Peyer's patch (tissue), 4 donors: ENCODE measurements around the gene PRKCZ. TPM values are rescaled to one million over a fixed set of nuclear protein-coding genes. Genes with fewer than 3 reads are reported as not detected.

Experiments
- DNase-seq, 3 donors: peaks; one replicate each; pipeline ENCODE4 v3.0.0-alpha.2; 2017 to 2019
- H3K27ac ChIP-seq, 4 donors: fragments of 200-600 bp; sonication (generic); one replicate each; pipeline ENCODE4 v1.5.1; 2016 to 2019
- H3K27me3 ChIP-seq, 2 donors: fragments of 200-600 bp; sonication (generic); one replicate each; pipeline ENCODE4 v1.5.1; 2019
- H3K36me3 ChIP-seq, 3 donors: fragments of 200-600 bp; sonication (generic); one replicate each; pipeline ENCODE4 v1.5.1; 2016 to 2019
- H3K4me1 ChIP-seq, 4 donors: fragments of 200-600 bp; sonication (generic); one replicate each; pipeline ENCODE4 v1.5.1; 2016 to 2019
- H3K4me3 ChIP-seq, 4 donors: fragments of 200-600 bp; sonication (generic); 1 replicate in 3 of 4; 2 replicates in 1 of 4; pipeline ENCODE4 v1.5.1; 2016 to 2019; ENCODE audit warnings: mild to moderate bottlenecking in 1 of 4
- H3K9me3 ChIP-seq, 4 donors: fragments of 200-600 bp; sonication (generic); one replicate each; pipeline ENCODE4 v1.5.1; 2016 to 2019; ENCODE audit warnings: mild to moderate bottlenecking in 1 of 4
- CTCF ChIP-seq, 6 experiments: fragments of 450-650 bp in 4 of 6; fragments of 200-600 bp in 2 of 6; sonication (generic) in 1 of 6; IDR thresholded peaks; one replicate each; pipeline ENCODE4 v1.5.1; 2017 to 2019; ENCODE audit warnings: antibody characterized with exemption in 6 of 6, mild to moderate bottlenecking in 3 of 6, moderate library complexity in 1 of 6
- POLR2A ChIP-seq, 2 donors: fragments of 450-650 bp; IDR thresholded peaks; one replicate each; pipeline ENCODE4 v1.5.1; 2017; ENCODE audit warnings: antibody characterized with exemption in 2 of 2, mild to moderate bottlenecking in 2 of 2, moderate library complexity in 2 of 2
- total RNA-seq, 4 donors: library from RNA; depleted of rRNA; stranded (reverse); fragments of >200 nt; gene quantifications; one replicate each; pipeline ENCODE4 v1.1.0, GENCODE V29; 2016

Gene PRKCZ
- total RNA-seq, 4 donors from 2014 or later = 51.2 to 105 (median 93.6) TPM

GRCh38 chr1:2197707-2198165 lies 147.5 kb downstream of the PRKCZ start:
- H3K27me3 ChIP-seq = no peaks in the 10 kb centered on the region
- H3K36me3 ChIP-seq = no peaks in the 10 kb centered on the region
- H3K4me3 ChIP-seq = no peak overlapping the region
- no peak for DNase-seq
- H3K27ac ChIP-seq = peak overlapping the region in 1 of 4 donors; percentile 91
- no peaks in the 10 kb centered on the region for H3K9me3 ChIP-seq
- peaks cover 0 to 47% (median 13%) of the 10 kb centered on the region in 4 donors for H3K4me1 ChIP-seq
- TF ChIP-seq CTCF (IDR thresholded peaks at IDR 0.05) (no peak), POLR2A (IDR thresholded peaks at IDR 0.05) (no peak)

GRCh38 chr1:2198571-2198970 lies 148.4 kb downstream of the PRKCZ start:
- no peaks in the 10 kb centered on the region for H3K27me3 ChIP-seq
- no peaks in the 10 kb centered on the region for H3K9me3 ChIP-seq
- peak overlapping the region; percentile 58 to 91 (median 80) for H3K27ac ChIP-seq
- H3K4me1 ChIP-seq = peaks cover 0 to 38% (median 13%) of the 10 kb centered on the region in 4 donors
- no peak overlapping the region for H3K4me3 ChIP-seq
- peak in 1 of 3 donors; percentile 73 for DNase-seq
- no peaks in the 10 kb centered on the region for H3K36me3 ChIP-seq
- no peak for TF ChIP-seq POLR2A (IDR thresholded peaks at IDR 0.05)
- TF ChIP-seq CTCF (IDR thresholded peaks at IDR 0.05) = no peak

- H3K27me3 ChIP-seq = no peaks in the 10 kb centered on the region
- peak overlapping the region; percentile 37 to 55 (median 44) for H3K4me3 ChIP-seq
- H3K36me3 ChIP-seq = no peaks in the 10 kb centered on the region
- H3K9me3 ChIP-seq = no peaks in the 10 kb centered on the region
- peak; percentile 41 to 69 for TF ChIP-seq POLR2A (IDR thresholded peaks at IDR 0.05)
- peak in 1 of 6 experiments; percentile 7 for TF ChIP-seq CTCF (IDR thresholded peaks at IDR 0.05)
- peak overlapping the region; percentile 58 to 91 (median 80) for H3K27ac ChIP-seq
- peak; percentile 84 to 95 (median 89) for DNase-seq
- peaks cover 0 to 37% (median 13%) of the 10 kb centered on the region in 4 donors for H3K4me1 ChIP-seq
These were observed 149.0 kb downstream of the PRKCZ start for GRCh38 chr1:2199042-2199810.

GRCh38 chr1:2200308-2200943 lies 150.2 kb downstream of the PRKCZ start:
- H3K9me3 ChIP-seq = no peaks in the 10 kb centered on the region
- TF ChIP-seq CTCF (IDR thresholded peaks at IDR 0.05) (no peak), POLR2A (IDR thresholded peaks at IDR 0.05) (no peak)
- DNase-seq = no peak
- no peak overlapping the region for H3K4me3 ChIP-seq
- H3K27ac ChIP-seq = no peak overlapping the region
- no peaks in the 10 kb centered on the region for H3K27me3 ChIP-seq
- H3K36me3 ChIP-seq = no peaks in the 10 kb centered on the region
- peaks cover 0 to 37% (median 12%) of the 10 kb centered on the region in 4 donors for H3K4me1 ChIP-seq

GRCh38 chr1:2201062-2201461 lies 150.9 kb downstream of the PRKCZ start:
- Histone ChIP-seq H3K36me3 (no peaks in the 10 kb centered on the region), H3K4me1 (peaks cover 0 to 38% (median 14%) of the 10 kb centered on the region in 4 donors), H3K4me3 (no peak overlapping the region), H3K27ac (no peak overlapping the region), H3K27me3 (no peaks in the 10 kb centered on the region), H3K9me3 (no peaks in the 10 kb centered on the region)
- TF ChIP-seq CTCF (IDR thresholded peaks at IDR 0.05) = no peak
- no peak for TF ChIP-seq POLR2A (IDR thresholded peaks at IDR 0.05)
- no peak for DNase-seq
